Body of pancreas (tissue), 4 donors: Measurements from ENCODE around the gene ANKMY1. TPM values are rescaled to one million over a fixed set of nuclear protein-coding genes. Genes with fewer than 3 reads are reported as not detected.
"Not testable (repeated sequence)": the region's sequence is repeated elsewhere in the genome, so short reads cannot be mapped to it uniquely, and the experiment has no call there.

Experiments used
- ATAC-seq: fragments of 150-250 bp; one replicate; pipeline ENCODE4 v1.9.1; 2016
- DNase-seq, 4 donors: peaks; one replicate each; pipeline ENCODE4 v3.0.0-alpha.2; 2019
- H3K27ac ChIP-seq, 4 donors: fragments of 200-600 bp; sonication (generic); 1 replicate in 3 of 4; 2 replicates in 1 of 4; pipeline versions ENCODE4 v1.5.1 to v1.6.1; 2016 to 2019; ENCODE audit warnings: mild to moderate bottlenecking in 1 of 4, mixed read lengths in 1 of 4, moderate library complexity in 1 of 4
- H3K27me3 ChIP-seq, 2 donors: fragments of 200-600 bp; sonication (generic); one replicate each; pipeline ENCODE4 v1.6.0; 2016; ENCODE audit warnings: mild to moderate bottlenecking in 1 of 2
- H3K36me3 ChIP-seq, 2 donors: fragments of 200-600 bp; sonication (generic); replicated peaks in 1 of 2; 2 replicates each; pipeline ENCODE4 v1.5.1; 2016; ENCODE audit warnings: low read depth in 2 of 2; ENCODE audit not compliant: insufficient read depth in 1 of 2
- H3K4me1 ChIP-seq: fragments of 200-600 bp; sonication (generic); one replicate; pipeline ENCODE4 v1.6.0; 2016
- H3K4me3 ChIP-seq, 2 donors: fragments of 200-600 bp; sonication (generic); 1 replicate in 1 of 2; 2 replicates in 1 of 2; pipeline ENCODE4 v1.5.1; 2016 to 2019
- H3K9me3 ChIP-seq, 3 donors: fragments of 200-600 bp; sonication (generic); 1 replicate in 2 of 3; 2 replicates in 1 of 3; pipeline ENCODE4 v1.5.1; 2016
- CTCF ChIP-seq, 7 experiments: fragments of 450-650 bp in 4 of 7; fragments of 200-600 bp in 3 of 7; sonication (generic) in 3 of 7; IDR thresholded peaks; one replicate each; pipeline ENCODE4 v1.5.1; 2016 to 2019; ENCODE audit warnings: antibody characterized with exemption in 7 of 7
- POLR2A ChIP-seq, 3 donors: fragments of 450-650 bp; IDR thresholded peaks; one replicate each; pipeline ENCODE4 v1.6.1; 2016; ENCODE audit warnings: antibody characterized with exemption in 3 of 3, mild to moderate bottlenecking in 2 of 3
- WGBS, 2 donors: methylation state at CpG; one replicate each; pipeline ENCODE4 v1.1.5; 2017; 5-methylcytosine and 5-hydroxymethylcytosine counted together
- intact Hi-C: fragments of 100-400 bp; cut with DNase I; formaldehyde crosslinking; loops from one replicate; pipeline ENCODE4 v1.15.1; 2023
- total RNA-seq, 2 donors: library from RNA; depleted of rRNA; stranded (reverse); fragments of >200 nt; gene quantifications; one replicate each; pipeline ENCODE4 v1.1.0, GENCODE V29; 2016

Gene ANKMY1
- total RNA-seq, 2 donors from 2014 or later = 17.9 to 26.0 TPM

- H3K9me3 ChIP-seq = no peaks in the 10 kb centered on the region
- no peaks in the 10 kb centered on the region for H3K36me3 ChIP-seq
- no peak overlapping the region for H3K27ac ChIP-seq
- no peaks in the 10 kb centered on the region for H3K4me1 ChIP-seq
- intact Hi-C loops = no loop called here
- ATAC-seq (no peak), DNase-seq (peak in 1 of 4 donors; percentile 6)
- 92 to 93% methylated on average over 13 of the region's 32 CpGs for WGBS, 2 donors
- H3K27me3 ChIP-seq = no peaks in the 10 kb centered on the region
- no peak for TF ChIP-seq CTCF (IDR thresholded peaks at IDR 0.05)
- TF ChIP-seq POLR2A (IDR thresholded peaks at IDR 0.05) = no peak
- no peak overlapping the region for H3K4me3 ChIP-seq
Measured at GRCh38 chr2:240499309-240500301, 58.2 kb downstream of the ANKMY1 start.

- TF ChIP-seq POLR2A (IDR thresholded peaks at IDR 0.05) = no peak
- no peak for TF ChIP-seq CTCF (IDR thresholded peaks at IDR 0.05)
- no peak for ATAC-seq
- intact Hi-C loops = no loop called here
- WGBS, 2 donors = 85 to 97% methylated on average over 9 of the region's 9 CpGs
- DNase-seq = peak in 1 of 4 donors; percentile 2
- Histone ChIP-seq H3K36me3 (no peaks in the 10 kb centered on the region), H3K27me3 (no peaks in the 10 kb centered on the region), H3K4me3 (no peak overlapping the region), H3K27ac (no peak overlapping the region), H3K9me3 (no peaks in the 10 kb centered on the region), H3K4me1 (no peaks in the 10 kb centered on the region)
Measured at GRCh38 chr2:240498958-240499260, 58.9 kb downstream of the ANKMY1 start.

- H3K27ac ChIP-seq = no peak overlapping the region
- ATAC-seq (no peak), DNase-seq (peak in 1 of 4 donors; percentile 2)
- H3K9me3 ChIP-seq = no peaks in the 10 kb centered on the region
- intact Hi-C loops = no loop called here
- H3K27me3 ChIP-seq = no peaks in the 10 kb centered on the region
- no peaks in the 10 kb centered on the region for H3K36me3 ChIP-seq
- WGBS, 2 donors = 82 to 89% methylated on average over 11 to 13 of the region's 13 CpGs
- TF ChIP-seq POLR2A (IDR thresholded peaks at IDR 0.05) = no peak
- no peak for TF ChIP-seq CTCF (IDR thresholded peaks at IDR 0.05)
- H3K4me1 ChIP-seq = no peaks in the 10 kb centered on the region
- H3K4me3 ChIP-seq = no peak overlapping the region
Measured at GRCh38 chr2:240498171-240498957, 59.4 kb downstream of the ANKMY1 start.

GRCh38 chr2:240497082-240497481, 60.7 kb downstream of the ANKMY1 start:
- ATAC-seq, H3K9me3 ChIP-seq, H3K4me3 ChIP-seq, H3K27ac ChIP-seq, H3K27me3 ChIP-seq, intact Hi-C loops, H3K4me1 ChIP-seq, H3K36me3 ChIP-seq: not testable (repeated sequence)
- DNase-seq = peak in 1 of 4 donors; percentile 5
- WGBS, 2 donors = 87 to 95% methylated on average over 7 of the region's 7 CpGs

- H3K36me3 ChIP-seq, H3K4me1 ChIP-seq, H3K9me3 ChIP-seq, ATAC-seq, intact Hi-C loops, H3K4me3 ChIP-seq, H3K27ac ChIP-seq, H3K27me3 ChIP-seq: not testable (repeated sequence)
- WGBS, 2 donors = 80 to 93% methylated on average over 11 of the region's 11 CpGs
- peak in 2 of 4 donors; percentile 10 to 23 for DNase-seq
Measured at GRCh38 chr2:240494942-240495341, 62.8 kb downstream of the ANKMY1 start.
